HEK293 (cell line): ENCODE measurements around the gene P2RX7.

Experiments used
- HOXA7 ChIP-seq: sonication (generic); formaldehyde crosslinking; IDR thresholded peaks from 2 replicates; pipeline ENCODE4 v1.8.1; 2022; ENCODE audit warnings: missing genetic modification reagents, borderline replicate concordance
- MEIS1 ChIP-seq: sonication (generic); formaldehyde crosslinking; IDR thresholded peaks from 2 replicates; pipeline ENCODE4 v1.8.1; 2022; ENCODE audit warnings: missing genetic modification reagents, mild to moderate bottlenecking, borderline replicate concordance
- SP2 ChIP-seq: fragments of 450-650 bp; formaldehyde crosslinking; IDR thresholded peaks from 2 replicates; pipeline ENCODE4 v1.5.1; 2016; ENCODE audit warnings: missing biosample characterization, missing genetic modification characterization
- ZNF24 ChIP-seq: fragments of 450-650 bp; formaldehyde crosslinking; IDR thresholded peaks from 2 replicates; pipeline ENCODE4 v1.5.1; 2016; ENCODE audit warnings: missing biosample characterization, missing genetic modification characterization
- ZNF677 ChIP-seq: fragments of 450-650 bp; IDR thresholded peaks from 2 replicates; pipeline ENCODE4 v1.5.0; 2018; ENCODE audit warnings: missing biosample characterization, mild to moderate bottlenecking, missing genetic modification characterization, moderate library complexity
- ZNF785 ChIP-seq: fragments of 450-650 bp; formaldehyde crosslinking; IDR thresholded peaks from 2 replicates; pipeline ENCODE4 v1.5.1; 2016; ENCODE audit warnings: missing biosample characterization, missing genetic modification characterization
- TF ChIP-seq, protein P1 (sequence below): fragments of 450-650 bp; formaldehyde crosslinking; IDR thresholded peaks from 2 replicates; pipeline ENCODE4 v1.5.1; 2016; ENCODE audit warnings: missing biosample characterization, missing genetic modification characterization
- TF ChIP-seq, protein P2 (sequence below): fragments of 450-650 bp; formaldehyde crosslinking; IDR thresholded peaks from 2 replicates; pipeline ENCODE4 v1.5.1; 2016; ENCODE audit warnings: missing biosample characterization, missing genetic modification characterization, low read depth
- TF ChIP-seq, protein P3 (sequence below): fragments of 450-650 bp; formaldehyde crosslinking; IDR thresholded peaks from 2 replicates; pipeline ENCODE4 v1.5.1; 2016; ENCODE audit warnings: missing biosample characterization, missing genetic modification characterization

DNA sequence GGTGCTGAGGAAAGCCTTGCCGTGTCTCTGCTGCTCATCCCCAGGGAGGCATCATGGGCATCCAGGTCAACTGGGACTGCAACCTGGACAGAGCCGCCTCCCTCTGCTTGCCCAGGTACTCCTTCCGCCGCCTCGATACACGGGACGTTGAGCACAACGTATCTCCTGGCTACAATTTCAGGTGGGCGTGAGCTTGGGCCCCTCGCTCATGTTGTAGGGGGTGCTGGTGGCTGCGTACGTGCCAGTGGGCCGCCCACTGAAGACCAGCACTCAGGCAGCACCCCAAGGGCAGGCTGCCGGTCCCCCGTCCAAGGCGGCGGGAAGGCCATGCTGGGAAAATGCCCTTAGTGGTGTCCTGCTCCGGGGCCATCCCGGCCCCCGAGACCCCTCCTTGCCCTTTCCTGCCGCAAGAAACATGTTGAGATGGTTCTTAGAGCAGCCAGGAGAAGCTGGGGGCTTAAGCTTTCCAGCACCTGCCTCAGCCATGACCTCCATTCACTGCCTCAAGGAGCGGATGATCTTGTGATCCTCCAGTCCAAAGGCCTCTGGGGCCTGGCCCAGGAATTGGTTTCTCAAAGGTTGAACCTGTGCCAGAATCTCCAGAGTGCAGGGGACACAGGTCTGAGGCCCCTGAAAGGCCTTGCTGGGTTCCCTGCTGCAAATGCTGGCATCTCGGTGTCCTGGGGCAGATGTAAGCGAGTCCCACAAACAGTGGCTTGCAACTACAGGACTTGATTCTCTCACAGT lies 96.4 kb downstream of the P2RX7 start:
- TF ChIP-seq, protein P1, sequence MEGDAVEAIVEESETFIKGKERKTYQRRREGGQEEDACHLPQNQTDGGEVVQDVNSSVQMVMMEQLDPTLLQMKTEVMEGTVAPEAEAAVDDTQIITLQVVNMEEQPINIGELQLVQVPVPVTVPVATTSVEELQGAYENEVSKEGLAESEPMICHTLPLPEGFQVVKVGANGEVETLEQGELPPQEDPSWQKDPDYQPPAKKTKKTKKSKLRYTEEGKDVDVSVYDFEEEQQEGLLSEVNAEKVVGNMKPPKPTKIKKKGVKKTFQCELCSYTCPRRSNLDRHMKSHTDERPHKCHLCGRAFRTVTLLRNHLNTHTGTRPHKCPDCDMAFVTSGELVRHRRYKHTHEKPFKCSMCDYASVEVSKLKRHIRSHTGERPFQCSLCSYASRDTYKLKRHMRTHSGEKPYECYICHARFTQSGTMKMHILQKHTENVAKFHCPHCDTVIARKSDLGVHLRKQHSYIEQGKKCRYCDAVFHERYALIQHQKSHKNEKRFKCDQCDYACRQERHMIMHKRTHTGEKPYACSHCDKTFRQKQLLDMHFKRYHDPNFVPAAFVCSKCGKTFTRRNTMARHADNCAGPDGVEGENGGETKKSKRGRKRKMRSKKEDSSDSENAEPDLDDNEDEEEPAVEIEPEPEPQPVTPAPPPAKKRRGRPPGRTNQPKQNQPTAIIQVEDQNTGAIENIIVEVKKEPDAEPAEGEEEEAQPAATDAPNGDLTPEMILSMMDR, result no peak
- TF ChIP-seq, protein P2, sequence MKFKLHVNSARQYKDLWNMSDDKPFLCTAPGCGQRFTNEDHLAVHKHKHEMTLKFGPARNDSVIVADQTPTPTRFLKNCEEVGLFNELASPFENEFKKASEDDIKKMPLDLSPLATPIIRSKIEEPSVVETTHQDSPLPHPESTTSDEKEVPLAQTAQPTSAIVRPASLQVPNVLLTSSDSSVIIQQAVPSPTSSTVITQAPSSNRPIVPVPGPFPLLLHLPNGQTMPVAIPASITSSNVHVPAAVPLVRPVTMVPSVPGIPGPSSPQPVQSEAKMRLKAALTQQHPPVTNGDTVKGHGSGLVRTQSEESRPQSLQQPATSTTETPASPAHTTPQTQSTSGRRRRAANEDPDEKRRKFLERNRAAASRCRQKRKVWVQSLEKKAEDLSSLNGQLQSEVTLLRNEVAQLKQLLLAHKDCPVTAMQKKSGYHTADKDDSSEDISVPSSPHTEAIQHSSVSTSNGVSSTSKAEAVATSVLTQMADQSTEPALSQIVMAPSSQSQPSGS (tag by site-specific recombination), result no peak
- TF ChIP-seq, protein P3, sequence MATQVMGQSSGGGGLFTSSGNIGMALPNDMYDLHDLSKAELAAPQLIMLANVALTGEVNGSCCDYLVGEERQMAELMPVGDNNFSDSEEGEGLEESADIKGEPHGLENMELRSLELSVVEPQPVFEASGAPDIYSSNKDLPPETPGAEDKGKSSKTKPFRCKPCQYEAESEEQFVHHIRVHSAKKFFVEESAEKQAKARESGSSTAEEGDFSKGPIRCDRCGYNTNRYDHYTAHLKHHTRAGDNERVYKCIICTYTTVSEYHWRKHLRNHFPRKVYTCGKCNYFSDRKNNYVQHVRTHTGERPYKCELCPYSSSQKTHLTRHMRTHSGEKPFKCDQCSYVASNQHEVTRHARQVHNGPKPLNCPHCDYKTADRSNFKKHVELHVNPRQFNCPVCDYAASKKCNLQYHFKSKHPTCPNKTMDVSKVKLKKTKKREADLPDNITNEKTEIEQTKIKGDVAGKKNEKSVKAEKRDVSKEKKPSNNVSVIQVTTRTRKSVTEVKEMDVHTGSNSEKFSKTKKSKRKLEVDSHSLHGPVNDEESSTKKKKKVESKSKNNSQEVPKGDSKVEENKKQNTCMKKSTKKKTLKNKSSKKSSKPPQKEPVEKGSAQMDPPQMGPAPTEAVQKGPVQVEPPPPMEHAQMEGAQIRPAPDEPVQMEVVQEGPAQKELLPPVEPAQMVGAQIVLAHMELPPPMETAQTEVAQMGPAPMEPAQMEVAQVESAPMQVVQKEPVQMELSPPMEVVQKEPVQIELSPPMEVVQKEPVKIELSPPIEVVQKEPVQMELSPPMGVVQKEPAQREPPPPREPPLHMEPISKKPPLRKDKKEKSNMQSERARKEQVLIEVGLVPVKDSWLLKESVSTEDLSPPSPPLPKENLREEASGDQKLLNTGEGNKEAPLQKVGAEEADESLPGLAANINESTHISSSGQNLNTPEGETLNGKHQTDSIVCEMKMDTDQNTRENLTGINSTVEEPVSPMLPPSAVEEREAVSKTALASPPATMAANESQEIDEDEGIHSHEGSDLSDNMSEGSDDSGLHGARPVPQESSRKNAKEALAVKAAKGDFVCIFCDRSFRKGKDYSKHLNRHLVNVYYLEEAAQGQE (tag by site-specific recombination), result no peak
- no peak for TF ChIP-seq ZNF24 (tag by site-specific recombination)
- TF ChIP-seq MEIS1 (CRISPR knock-in tag), result no peak
- no peak for TF ChIP-seq ZNF677
- no peak for TF ChIP-seq ZNF785 (tag by site-specific recombination)
- TF ChIP-seq SP2, result no peak
- no peak for TF ChIP-seq HOXA7
